GM18909 (cell line): ENCODE results near the gene CEP70.
"Not testable (repeated sequence)": the region's sequence is repeated elsewhere in the genome, so short reads cannot be mapped to it uniquely, and the experiment has no call there.

ENCODE experiments used
- ATAC-seq: cut with Tn5 transposase; IDR thresholded peaks from one replicate; pipeline ENCODE4 v1.9.1; 2021; ENCODE audit warnings: mild to moderate bottlenecking; ENCODE audit not compliant: unreplicated experiment, poor library complexity

The CEP70 gene

GRCh38 chr3:138594935-138595610 is 1.0 kb upstream of the CEP70 start:
- no peak for ATAC-seq

GRCh38 chr3:138593488-138594149 is 441 bp downstream of the CEP70 start:
- ATAC-seq = no peak

- ATAC-seq = no peak
Measured at GRCh38 chr3:138591392-138591791, 2.7 kb downstream of the CEP70 start.

GRCh38 chr3:138588445-138588844 is 5.6 kb downstream of the CEP70 start:
- ATAC-seq = no peak

DNA sequence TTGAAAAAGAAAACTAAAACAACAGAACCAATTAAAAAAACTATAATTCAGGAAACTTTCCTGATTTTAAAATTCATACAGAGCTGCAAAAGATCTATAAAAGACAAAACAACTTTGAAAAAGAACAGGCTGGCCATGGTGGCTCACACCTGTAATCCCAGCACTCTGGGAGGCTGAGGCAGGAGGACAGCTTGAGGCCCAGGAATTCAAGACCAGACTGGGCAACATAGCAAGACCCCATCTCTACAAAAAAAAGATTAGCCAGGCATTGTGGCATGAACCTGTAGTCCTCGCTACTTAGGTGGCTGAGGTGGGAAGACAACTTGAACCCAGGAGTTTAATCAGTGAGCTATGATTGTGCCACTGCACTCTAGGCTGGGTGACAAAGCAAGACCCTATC is 6.7 kb downstream of the CEP70 start:
- ATAC-seq = no peak

- no peak for ATAC-seq
Measured at GRCh38 chr3:138578961-138579574, 15.0 kb downstream of the CEP70 start.

DNA sequence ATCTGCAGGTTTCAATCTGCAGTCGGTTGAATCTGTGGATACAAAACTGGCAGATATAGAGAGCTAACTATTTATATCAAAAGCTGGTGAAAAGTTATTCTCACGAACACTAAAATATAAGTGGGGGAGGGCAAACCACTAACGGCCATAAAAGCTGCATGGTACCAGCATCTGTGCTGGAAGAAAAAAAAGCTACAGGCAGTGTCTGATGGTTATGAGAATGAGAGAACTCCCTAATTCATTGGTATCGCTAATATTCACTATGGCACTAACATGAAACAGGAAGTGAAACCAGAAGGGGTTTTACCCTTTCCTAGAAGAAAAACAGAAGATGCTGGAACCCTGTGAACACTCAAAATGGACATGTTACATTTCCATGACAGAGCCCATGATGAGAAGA is 15.9 kb downstream of the CEP70 start:
- ATAC-seq = peak; percentile 96

GRCh38 chr3:138573138-138573537 is 20.9 kb downstream of the CEP70 start:
- ATAC-seq = no peak

DNA sequence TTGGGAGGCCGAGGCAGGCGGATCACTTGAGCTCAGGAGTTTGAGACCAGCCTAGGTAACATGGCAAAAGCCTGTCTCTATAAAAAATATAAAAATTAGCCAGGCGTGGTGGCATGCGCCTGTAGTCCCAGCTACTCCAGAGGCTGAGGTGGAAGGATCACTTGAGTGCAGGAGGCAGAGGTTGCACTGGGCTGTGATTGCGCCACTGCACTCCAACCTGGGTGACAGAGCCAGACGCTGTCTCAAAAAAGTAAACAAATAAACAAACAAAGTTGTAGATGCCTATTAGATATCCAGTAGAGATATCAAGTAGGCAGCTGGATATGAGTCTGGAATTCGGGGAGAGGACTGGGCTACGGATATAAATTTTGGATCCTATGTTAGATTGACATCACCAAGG is 24.4 kb downstream of the CEP70 start:
- ATAC-seq = not testable (repeated sequence)

GRCh38 chr3:138569090-138569489 is 25.0 kb downstream of the CEP70 start:
- no peak for ATAC-seq

GRCh38 chr3:138567403-138567802 is 26.7 kb downstream of the CEP70 start:
- no peak for ATAC-seq

DNA sequence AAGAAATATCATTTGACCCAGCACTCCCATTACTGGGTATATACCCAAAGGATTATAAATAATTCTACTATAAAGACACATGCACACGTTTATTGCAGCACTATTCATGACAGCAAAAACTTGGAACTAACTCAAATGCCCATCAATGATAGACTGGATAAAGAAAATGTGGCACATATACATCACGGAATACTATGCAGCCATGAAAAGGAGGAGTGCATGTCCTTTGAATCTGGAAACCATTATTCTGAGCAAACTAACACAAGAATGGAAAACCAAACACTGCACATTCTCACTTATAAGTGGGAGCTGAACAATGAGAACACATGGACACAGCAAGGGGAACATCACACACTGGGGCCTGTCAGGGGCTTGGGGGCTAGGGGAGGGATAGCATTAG is 27.8 kb downstream of the CEP70 start:
- not testable (repeated sequence) for ATAC-seq

GRCh38 chr3:138562902-138563301 is 31.2 kb downstream of the CEP70 start:
- ATAC-seq = not testable (repeated sequence)

DNA sequence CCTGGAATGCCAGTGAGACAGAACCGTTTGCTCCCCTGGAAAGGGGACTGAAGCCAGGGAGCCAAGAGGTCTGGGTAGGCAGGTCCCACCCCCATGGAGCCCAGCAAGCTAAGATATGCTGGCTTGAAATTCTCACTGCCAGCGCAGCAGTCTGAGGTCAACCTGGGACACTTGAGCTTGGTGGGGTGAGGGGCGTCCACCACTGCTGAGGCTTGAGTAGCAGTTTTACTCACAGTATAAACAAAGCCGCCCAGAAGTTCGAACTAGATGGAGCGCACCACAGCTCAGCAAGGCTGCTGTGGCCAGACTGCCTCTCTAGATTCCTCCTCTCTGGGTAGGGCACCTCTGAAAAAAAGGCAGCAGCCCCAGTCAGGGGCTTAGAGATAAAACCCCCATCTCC is 33.6 kb downstream of the CEP70 start:
- no peak for ATAC-seq

DNA sequence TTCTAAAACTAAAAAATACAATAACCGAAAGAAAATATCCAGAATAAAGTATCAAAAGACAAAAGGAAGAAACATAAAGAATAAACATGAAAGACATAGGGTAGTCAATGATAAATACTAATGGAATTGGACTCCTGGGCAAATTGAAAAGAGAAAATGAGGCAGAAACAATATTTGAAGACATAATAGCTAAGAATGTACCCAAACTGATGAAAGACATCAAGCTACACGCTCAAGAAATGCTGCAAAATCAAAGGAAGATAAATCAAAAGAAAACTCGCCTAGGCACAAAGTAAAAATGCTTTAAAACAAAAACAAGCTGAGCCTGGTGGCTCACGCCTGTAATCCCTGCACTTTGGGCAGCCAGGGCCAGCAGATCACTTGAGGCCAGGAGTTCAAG is 34.9 kb downstream of the CEP70 start:
- no peak for ATAC-seq

DNA sequence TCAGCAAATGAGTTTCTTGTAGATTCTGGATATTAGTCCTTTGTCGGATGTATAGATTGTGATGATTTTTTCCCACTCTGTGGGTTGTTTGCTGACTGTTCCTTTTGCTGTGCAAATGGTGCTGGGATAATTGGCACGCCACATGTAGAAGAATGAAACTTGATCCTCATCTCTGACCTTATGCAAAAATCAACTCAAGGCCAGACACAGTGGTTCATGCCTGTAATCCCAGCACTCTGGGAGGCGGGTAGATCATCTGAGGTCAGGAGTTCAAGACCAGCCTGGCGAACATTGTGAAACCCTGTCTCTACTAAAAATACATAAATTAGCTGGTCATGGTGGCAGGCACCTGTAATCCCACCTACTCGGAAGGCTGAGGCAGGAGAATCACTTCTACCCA is 39.3 kb downstream of the CEP70 start:
- not testable (repeated sequence) for ATAC-seq

DNA sequence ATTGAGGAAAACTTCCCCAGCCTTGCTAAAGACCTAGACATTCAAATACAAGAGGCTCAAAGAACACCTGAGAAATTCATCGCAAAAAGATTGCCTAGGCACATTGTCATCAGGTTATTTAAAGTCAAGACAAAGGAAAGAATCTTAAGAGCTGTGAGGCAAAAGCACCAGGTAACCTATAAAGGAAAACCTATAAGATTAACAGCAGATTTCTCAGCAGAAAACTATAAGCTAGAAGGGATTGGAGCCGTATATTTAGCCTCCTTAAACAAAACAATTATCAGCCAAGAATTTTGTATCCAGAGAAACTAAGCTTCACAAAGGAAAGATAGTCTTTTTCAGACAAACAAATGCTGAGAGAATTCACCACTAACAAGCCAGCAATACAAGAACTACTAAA is 43.1 kb downstream of the CEP70 start:
- ATAC-seq = not testable (repeated sequence)

GRCh38 chr3:138549179-138549977 is 44.7 kb downstream of the CEP70 start:
- ATAC-seq = no peak

- ATAC-seq = no peak
Measured at GRCh38 chr3:138547342-138547975, 46.6 kb downstream of the CEP70 start.

- no peak for ATAC-seq
Measured at GRCh38 chr3:138544546-138544945, 49.5 kb downstream of the CEP70 start.
